Hepatocyte (in vitro differentiated cells): ENCODE measurements around the gene TAS1R3. TPM values are rescaled to one million over a fixed set of nuclear protein-coding genes. Genes with fewer than 3 reads are reported as not detected.

Experiments used
- DNase-seq: peaks from one replicate; pipeline ENCODE4 v3.0.0-alpha.2; 2016; ENCODE audit warnings: low spot score
- H2AFZ ChIP-seq: fragments of 200-600 bp; sonication (generic); 2 replicates; pipeline ENCODE4 v1.6.0; 2016; ENCODE audit warnings: antibody characterized with exemption, mild to moderate bottlenecking
- H3K27ac ChIP-seq: fragments of 200-600 bp; sonication (generic); 2 replicates; pipeline ENCODE4 v1.5.1; 2016; ENCODE audit warnings: mild to moderate bottlenecking
- H3K27me3 ChIP-seq: fragments of 200-600 bp; sonication (generic); 2 replicates; pipeline ENCODE4 v1.6.1; 2016
- H3K36me3 ChIP-seq: fragments of 200-600 bp; sonication (generic); replicated peaks from 2 replicates; pipeline ENCODE4 v1.5.1; 2016; ENCODE audit warnings: low read depth; ENCODE audit not compliant: insufficient read depth
- H3K4me1 ChIP-seq: fragments of 200-600 bp; sonication (generic); 2 replicates; pipeline ENCODE4 v1.5.1; 2016; ENCODE audit warnings: mild to moderate bottlenecking, moderate library complexity; ENCODE audit not compliant: insufficient read depth
- H3K4me2 ChIP-seq: fragments of 200-600 bp; sonication (generic); 2 replicates; pipeline ENCODE4 v1.6.0; 2016
- H3K4me3 ChIP-seq: fragments of 200-600 bp; sonication (generic); 2 replicates; pipeline ENCODE4 v1.5.1; 2016; ENCODE audit warnings: mild to moderate bottlenecking
- H3K79me2 ChIP-seq: fragments of 200-600 bp; sonication (generic); 2 replicates; pipeline ENCODE4 v1.6.0; 2017; ENCODE audit warnings: mild to moderate bottlenecking
- H3K9me2 ChIP-seq: fragments of 200-600 bp; sonication (generic); replicated peaks from 2 replicates; pipeline ENCODE4 v1.6.0; 2017; ENCODE audit warnings: mild to moderate bottlenecking; ENCODE audit not compliant: insufficient read depth
- H3K9me3 ChIP-seq: fragments of 200-600 bp; sonication (generic); 2 replicates; pipeline ENCODE4 v1.5.1; 2016; ENCODE audit warnings: low read depth, mild to moderate bottlenecking
- H4K20me1 ChIP-seq: fragments of 200-600 bp; sonication (generic); 2 replicates; pipeline ENCODE4 v1.6.0; 2016; ENCODE audit warnings: mild to moderate bottlenecking; ENCODE audit not compliant: insufficient read depth, poor library complexity, severe bottlenecking
- CTCF ChIP-seq: fragments of 200-600 bp; sonication (generic); IDR thresholded peaks from 2 replicates; pipeline ENCODE4 v1.5.1; 2016; ENCODE audit warnings: antibody characterized with exemption, mild to moderate bottlenecking; ENCODE audit not compliant: poor library complexity
- EZH2 ChIP-seq: fragments of 200-600 bp; sonication (generic); IDR thresholded peaks from 2 replicates; pipeline ENCODE4 v1.6.1; 2016; ENCODE audit warnings: antibody characterized with exemption, mild to moderate bottlenecking, borderline replicate concordance
- EZH2phosphoT487 ChIP-seq: fragments of 200-600 bp; sonication (generic); IDR thresholded peaks from one replicate; pipeline ENCODE4 v1.6.1; 2018; ENCODE audit warnings: antibody characterized with exemption, mild to moderate bottlenecking, low read depth, moderate library complexity; ENCODE audit not compliant: unreplicated experiment, severe bottlenecking
- WGBS: methylation state at CpG from one replicate; pipeline ENCODE4 v1.1.6; 2016; ENCODE audit warnings: low lambda C conversion rate; ENCODE audit errors: missing lambda C conversion rate; 5-methylcytosine and 5-hydroxymethylcytosine counted together
- polyA plus RNA-seq: library from polyadenylated mRNA; unstranded; fragments of >200 nt; fragmentation: Nextera tagmentation; extraction: Ambion mirVana; gene quantifications from 2 replicates; pipeline ENCODE4 v1.2.1, GENCODE V29; 2016
- total RNA-seq: library from RNA; depleted of rRNA; stranded (reverse); fragments of >200 nt; gene quantifications from 2 replicates; pipeline ENCODE4 v1.2.3, GENCODE V29; 2014

TAS1R3 gene
- total and polyA plus RNA-seq, 2 experiments from 2014 or later: 0.17 to 0.42 TPM

GRCh38 chr1:1360506-1361169 lies 29.6 kb downstream of the TAS1R3 start:
- no peak overlapping the region for H2AFZ ChIP-seq
- no peak overlapping the region for H3K4me3 ChIP-seq
- H3K27ac ChIP-seq: peak overlapping the region; percentile 97
- no peaks in the 10 kb centered on the region for H3K9me3 ChIP-seq
- H3K4me2 ChIP-seq: peak overlapping the region; percentile 90
- 81% methylated on average over 20 of the region's 20 CpGs for WGBS
- no peaks in the 10 kb centered on the region for H3K9me2 ChIP-seq
- H4K20me1 ChIP-seq: peaks cover 6% of the 10 kb centered on the region
- peaks cover 54% of the 10 kb centered on the region for H3K4me1 ChIP-seq
- TF ChIP-seq EZH2 (no peak), CTCF (no peak), EZH2phosphoT487 (no peak)
- no peaks in the 10 kb centered on the region for H3K27me3 ChIP-seq
- H3K36me3 ChIP-seq: no peaks in the 10 kb centered on the region
- peak; percentile 71 for DNase-seq
- H3K79me2 ChIP-seq: peaks cover 23% of the 10 kb centered on the region

GRCh38 chr1:1361233-1361981 lies 30.3 kb downstream of the TAS1R3 start:
- Histone ChIP-seq H3K27ac (peak overlapping the region; percentile 97), H3K4me2 (peak overlapping the region; percentile 64), H3K4me1 (peaks cover 50% of the 10 kb centered on the region)

GRCh38 chr1:1361982-1362423 lies 30.9 kb downstream of the TAS1R3 start:
- no peaks in the 10 kb centered on the region for H3K9me2 ChIP-seq
- peak overlapping the region; percentile 97 for H3K27ac ChIP-seq
- DNase-seq: peak; percentile 78
- peaks cover 44% of the 10 kb centered on the region for H3K4me1 ChIP-seq
- TF ChIP-seq EZH2: no peak
- peak; percentile 12 for TF ChIP-seq CTCF
- no peak for TF ChIP-seq EZH2phosphoT487
- H4K20me1 ChIP-seq: no peaks in the 10 kb centered on the region
- H3K9me3 ChIP-seq: no peaks in the 10 kb centered on the region
- no peaks in the 10 kb centered on the region for H3K27me3 ChIP-seq
- no peaks in the 10 kb centered on the region for H3K36me3 ChIP-seq
- peaks cover 11% of the 10 kb centered on the region for H3K79me2 ChIP-seq
- no peak overlapping the region for H3K4me3 ChIP-seq
- peak overlapping the region; percentile 64 for H3K4me2 ChIP-seq
- WGBS: 26% methylated on average over 13 of the region's 13 CpGs
- H2AFZ ChIP-seq: peak overlapping the region; percentile 46

More at GRCh38 chr1:1361233-1361981, 30.3 kb downstream of the TAS1R3 start:
- peak overlapping the region; percentile 46 for H2AFZ ChIP-seq
- H3K9me2 ChIP-seq: no peaks in the 10 kb centered on the region
- H3K27me3 ChIP-seq: no peaks in the 10 kb centered on the region
- 85% methylated on average over 32 of the region's 35 CpGs for WGBS
- peaks cover 17% of the 10 kb centered on the region for H3K79me2 ChIP-seq
- no peaks in the 10 kb centered on the region for H3K36me3 ChIP-seq
- H4K20me1 ChIP-seq: peaks cover 1% of the 10 kb centered on the region
- TF ChIP-seq CTCF: no peak
- TF ChIP-seq EZH2: no peak
- TF ChIP-seq EZH2phosphoT487: no peak
- H3K9me3 ChIP-seq: no peaks in the 10 kb centered on the region
- no peak overlapping the region for H3K4me3 ChIP-seq
- no peak for DNase-seq
